Brain microvascular endothelial cell (primary cell): ENCODE results near the gene DGKQ.

Experiments
- DNase-seq: peaks from one replicate; pipeline ENCODE4 v3.0.0-alpha.2; 2020
- H3K27ac ChIP-seq: fragments of 250-450 bp; sonication (Bioruptor Pico); 2 replicates; pipeline ENCODE4 v1.5.1; 2020; ENCODE audit warnings: mild to moderate bottlenecking, moderate library complexity
- H3K27me3 ChIP-seq: fragments of 250-450 bp; sonication (Bioruptor Pico); replicated peaks from 2 replicates; pipeline ENCODE4 v1.5.1; 2020; ENCODE audit warnings: mild to moderate bottlenecking
- H3K36me3 ChIP-seq: fragments of 250-450 bp; sonication (Bioruptor Pico); replicated peaks from 2 replicates; pipeline ENCODE4 v1.5.1; 2020; ENCODE audit warnings: mild to moderate bottlenecking
- H3K4me3 ChIP-seq: 2 replicates; pipeline ENCODE4 v1.5.1; 2011; ENCODE audit warnings: low read depth, mild to moderate bottlenecking, control low read depth, low read length, moderate library complexity
- CTCF ChIP-seq: IDR thresholded peaks from 2 replicates; pipeline ENCODE4 v1.5.1; 2011; ENCODE audit warnings: low read depth, mild to moderate bottlenecking, moderate library complexity, low read length, control low read depth, inconsistent platforms; ENCODE audit errors: missing control alignments
- in situ Hi-C: cut with HindIII; loops from 2 replicates; pipeline ENCODE4 v1.10.0; 2017; ENCODE audit warnings: low sequenced_read_pairs, low pct_ligation_motif_present

DGKQ gene

DNA sequence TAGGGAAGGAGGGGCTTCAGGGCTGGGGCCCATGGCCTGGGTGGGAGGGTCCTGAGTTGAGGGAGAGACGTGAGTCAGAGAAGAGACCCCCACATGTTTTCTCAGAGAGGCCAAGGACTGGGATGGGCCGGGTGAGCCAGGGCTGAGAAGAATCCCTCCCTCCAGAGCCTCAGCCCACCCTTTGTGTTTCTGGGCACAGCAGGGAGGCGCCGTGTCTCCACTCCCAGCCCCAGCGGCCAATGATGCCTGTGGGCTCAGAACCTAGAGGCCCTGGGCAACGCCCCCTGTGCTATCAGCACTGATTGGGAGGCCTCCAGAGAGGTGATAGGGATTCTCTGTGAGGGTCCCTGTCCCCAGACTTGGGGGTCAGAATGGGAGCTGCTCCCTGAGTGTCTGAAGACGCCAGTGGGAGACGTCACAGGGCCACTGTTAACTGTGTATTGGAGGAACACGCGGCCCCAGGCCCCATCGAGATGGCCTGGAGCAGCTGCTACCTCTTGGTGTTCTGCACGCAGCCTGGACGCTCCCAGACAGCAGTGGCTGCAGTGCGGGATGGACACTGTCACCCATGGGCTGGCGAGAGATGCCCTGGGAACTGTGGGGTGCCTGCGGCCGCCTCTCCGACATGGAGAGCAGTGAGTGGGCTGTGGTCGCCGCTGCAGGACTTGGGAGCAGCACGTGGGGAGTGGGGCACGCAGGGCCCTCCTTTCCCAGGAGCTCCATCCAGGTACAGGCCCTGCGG, 46.5 kb upstream of the DGKQ start:
- Histone ChIP-seq H3K4me3 (no peak overlapping the region), H3K27me3 (no peaks in the 10 kb centered on the region), H3K36me3 (peaks cover 8% of the 10 kb centered on the region), H3K27ac (no peak overlapping the region)
- DNase-seq = no peak
- TF ChIP-seq CTCF = no peak
- in situ Hi-C loops = no loop called here

DNA sequence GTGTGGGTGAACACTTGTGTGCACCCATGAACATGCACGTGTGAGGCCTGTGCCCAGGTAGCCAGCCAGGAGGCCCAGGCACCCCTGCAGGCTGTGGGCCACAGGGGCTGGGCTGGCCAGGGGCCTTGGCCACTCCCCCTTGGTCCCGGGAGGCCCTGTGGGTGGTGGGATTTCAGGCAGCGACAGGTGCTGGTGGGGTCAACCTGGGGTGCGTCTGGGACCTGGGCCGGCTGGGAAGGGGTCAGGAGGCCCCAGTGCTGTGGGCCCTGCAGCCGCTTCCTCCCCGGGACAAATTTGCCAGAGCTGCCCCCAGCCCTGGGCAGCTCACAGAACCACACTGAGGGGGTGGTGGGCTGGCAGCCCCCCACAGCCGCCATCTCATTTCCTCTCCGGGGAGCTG, 46.0 kb upstream of the DGKQ start:
- TF ChIP-seq CTCF = no peak
- in situ Hi-C loops = no loop called here
- no peak overlapping the region for H3K4me3 ChIP-seq
- no peaks in the 10 kb centered on the region for H3K27me3 ChIP-seq
- no peak for DNase-seq
- H3K27ac ChIP-seq = no peak overlapping the region
- H3K36me3 ChIP-seq = peaks cover 2% of the 10 kb centered on the region

DNA sequence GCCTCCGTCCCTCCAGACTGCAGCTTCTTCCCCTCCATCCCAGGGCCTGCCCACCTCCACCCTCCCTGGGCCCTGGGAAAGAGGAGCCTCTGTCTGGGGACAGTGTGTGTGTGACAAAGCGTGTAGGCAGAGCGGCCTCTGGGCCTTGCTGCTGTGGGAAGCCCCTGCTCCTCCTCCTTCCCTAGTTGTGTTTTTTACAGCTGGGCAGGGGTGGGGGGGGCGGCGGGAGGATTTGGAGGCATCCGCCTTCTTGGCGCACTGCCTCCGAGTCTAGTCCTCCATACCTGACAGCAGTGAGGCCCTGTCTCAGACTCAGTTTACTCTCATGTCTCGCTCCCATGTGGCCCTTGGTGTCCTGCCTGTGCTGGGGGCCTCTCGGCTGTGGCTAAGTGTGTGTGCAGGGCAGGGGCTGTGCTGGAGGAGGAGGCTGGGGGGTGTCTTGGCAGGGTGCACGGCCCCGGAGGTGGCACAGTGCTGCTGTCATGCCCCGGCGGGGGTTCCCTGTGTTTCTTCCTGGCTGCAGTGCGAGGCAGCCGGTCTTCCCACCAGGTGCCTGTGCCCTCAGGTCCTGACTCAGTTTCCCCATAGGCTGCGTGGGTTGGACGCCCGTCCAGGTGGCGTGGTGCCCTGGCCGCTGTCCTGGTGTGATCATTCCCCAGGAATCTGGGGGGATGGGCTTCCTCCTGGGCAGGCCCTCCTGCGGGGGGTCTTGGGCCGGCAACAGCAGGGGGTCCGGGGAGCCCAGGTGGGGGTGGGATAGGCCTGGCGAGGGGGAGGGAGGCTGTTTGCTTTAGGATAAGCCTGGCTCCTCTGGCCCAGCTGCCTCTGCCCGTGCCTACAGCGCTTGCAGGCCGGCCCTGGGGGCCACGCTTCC, 45.0 kb upstream of the DGKQ start:
- Histone ChIP-seq H3K27ac (no peak overlapping the region), H3K4me3 (no peak overlapping the region), H3K27me3 (no peaks in the 10 kb centered on the region), H3K36me3 (no peaks in the 10 kb centered on the region)
- no peak for DNase-seq
- in situ Hi-C loops = no loop called here
- TF ChIP-seq CTCF = no peak

DNA sequence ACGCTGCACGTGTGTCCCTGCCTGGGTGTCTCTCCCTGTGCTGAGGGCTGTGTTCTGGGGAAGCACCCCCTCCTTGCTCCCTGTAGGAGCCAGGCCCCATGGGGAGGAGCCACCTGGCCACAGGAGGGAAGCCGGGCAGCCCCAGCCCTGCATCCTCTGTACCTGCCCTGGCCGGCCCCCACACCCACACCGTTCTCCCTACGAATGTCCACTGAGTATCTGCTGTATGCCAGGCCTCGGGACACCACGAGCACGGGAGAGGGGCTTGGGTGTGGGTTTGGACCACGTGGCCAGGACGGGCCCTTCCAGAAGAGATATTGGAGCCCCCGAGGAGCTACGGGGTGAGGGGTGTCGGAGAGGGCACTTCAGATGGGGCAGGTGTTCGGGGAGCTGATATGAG, 44.3 kb upstream of the DGKQ start:
- in situ Hi-C loops = no loop called here
- no peak overlapping the region for H3K4me3 ChIP-seq
- H3K27me3 ChIP-seq = no peaks in the 10 kb centered on the region
- no peak for DNase-seq
- TF ChIP-seq CTCF = no peak
- H3K27ac ChIP-seq = no peak overlapping the region
- peaks cover 4% of the 10 kb centered on the region for H3K36me3 ChIP-seq

DNA sequence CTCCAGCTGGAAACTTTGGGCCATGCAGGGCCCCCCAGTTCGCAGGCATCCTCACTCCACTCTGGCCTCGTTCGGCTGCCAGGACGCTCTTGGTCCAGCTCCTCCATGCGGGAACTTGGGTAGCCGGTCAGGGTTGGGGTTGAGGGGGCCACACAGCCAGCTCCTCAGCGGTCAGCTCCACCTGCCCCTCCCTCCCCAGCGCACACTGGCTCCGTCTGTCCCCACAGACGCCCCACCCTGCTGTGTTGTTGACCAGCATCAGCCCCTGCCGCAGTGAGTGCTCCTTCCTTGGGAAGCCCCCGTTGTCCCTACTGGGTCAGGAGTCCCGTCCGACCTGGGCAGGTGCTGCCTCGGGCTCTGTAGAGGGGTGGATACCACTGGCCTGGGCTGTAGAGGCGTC, 43.8 kb upstream of the DGKQ start:
- H3K27ac ChIP-seq = no peak overlapping the region
- no peak overlapping the region for H3K4me3 ChIP-seq
- in situ Hi-C loops = no loop called here
- TF ChIP-seq CTCF = no peak
- H3K36me3 ChIP-seq = peaks cover 4% of the 10 kb centered on the region
- DNase-seq = no peak
- no peaks in the 10 kb centered on the region for H3K27me3 ChIP-seq
